ENCODE results near the gene EPHB2. TPM values are rescaled to one million over a fixed set of nuclear protein-coding genes. Genes with fewer than 3 reads are reported as not detected.

The EPHB2 gene
- total and polyA plus RNA-seq, 2 of the 8 experiments (the other 6 are each of a cell fraction or from before 2014, with no cell fraction given), result 15.8 to 17.2 TPM

GRCh38 chr1:22750685-22751051 lies 40.0 kb downstream of the EPHB2 start (continued):
- TF ChIP-seq FOSL1 (IDR thresholded peaks at IDR 0.05; ENCODE audit: insufficient read depth, low read depth, low read length) (no peak), CBX5 (IDR thresholded peaks at IDR 0.05; ENCODE audit: low read depth, low read length) (no peak), SP1 (IDR thresholded peaks at IDR 0.05; ENCODE audit: low read depth, low read length) (no peak)
